SIG-M5 (cell line): ENCODE data around the gene ACOX2.
A peak's percentile ranks its signal among the peaks of the same experiment; 100 is the strongest.

Experiments used
- DNase-seq: peaks from one replicate; lab custom pipeline; 2025; lab: John Stamatoyannopoulos, UW

The ACOX2 gene

GRCh38 chr3:58507356-58508078 is 29.5 kb downstream of the ACOX2 start:
- no peak for DNase-seq

GRCh38 chr3:58502872-58503271 is 34.1 kb downstream of the ACOX2 start:
- no peak for DNase-seq

- DNase-seq: no peak
These were observed 39.9 kb downstream of the ACOX2 start for GRCh38 chr3:58497097-58497496.

GRCh38 chr3:58496206-58496857 is 40.7 kb downstream of the ACOX2 start:
- no peak for DNase-seq

- DNase-seq: no peak
These were observed 41.9 kb downstream of the ACOX2 start for GRCh38 chr3:58495101-58495500.

GRCh38 chr3:58494107-58494506 is 42.9 kb downstream of the ACOX2 start:
- no peak for DNase-seq

- no peak for DNase-seq
These were observed 44.5 kb downstream of the ACOX2 start for GRCh38 chr3:58492494-58492905.

- peak; percentile 12 for DNase-seq
These were observed 45.2 kb downstream of the ACOX2 start, which contains the start of gene KCTD6 for GRCh38 chr3:58491506-58492402. TSS of gene KCTD6 (plus strand) at chr3:58492096. CDS start at chr3:58498756, 6,660 bp downstream.

- no peak for DNase-seq
These were observed 46.0 kb downstream of the ACOX2 start for GRCh38 chr3:58490860-58491501.

- DNase-seq: no peak
These were observed 48.0 kb downstream of the ACOX2 start for GRCh38 chr3:58488967-58489366.

GRCh38 chr3:58487140-58487886 is 49.7 kb downstream of the ACOX2 start:
- no peak for DNase-seq

- no peak for DNase-seq
These were observed 51.1 kb downstream of the ACOX2 start for GRCh38 chr3:58485801-58486435.

- no peak for DNase-seq
These were observed 52.3 kb downstream of the ACOX2 start for GRCh38 chr3:58484722-58485069.

- DNase-seq: no peak
These were observed 52.8 kb downstream of the ACOX2 start for GRCh38 chr3:58484045-58484721.

GRCh38 chr3:58482917-58483636 is 53.9 kb downstream of the ACOX2 start:
- no peak for DNase-seq

- DNase-seq: no peak
These were observed 56.7 kb downstream of the ACOX2 start for GRCh38 chr3:58480309-58480708.

- no peak for DNase-seq
These were observed 58.2 kb downstream of the ACOX2 start for GRCh38 chr3:58478781-58479180.

- DNase-seq: no peak
These were observed 61.9 kb downstream of the ACOX2 start for GRCh38 chr3:58474967-58475578.

GRCh38 chr3:58474348-58474911 is 62.6 kb downstream of the ACOX2 start:
- DNase-seq: peak; percentile 66
